Mesenchymal stem cell (in vitro differentiated cells and primary cell): ENCODE results near the gene MDM4. TPM values are rescaled to one million over a fixed set of nuclear protein-coding genes. Genes with fewer than 3 reads are reported as not detected.

Experiments used
- DNase-seq: peaks from one replicate; pipeline ENCODE4 v3.0.0-alpha.2; 2013
- H2AFZ ChIP-seq: one replicate; pipeline ENCODE4 v1.6.1; 2013; ENCODE audit warnings: low read depth, mild to moderate bottlenecking, control low read depth, inconsistent platforms, low read length, moderate library complexity
- H2AK5ac ChIP-seq: 2 replicates; pipeline ENCODE4 v1.6.1; 2013; ENCODE audit warnings: low read length, moderate library complexity, mild to moderate bottlenecking, inconsistent platforms; ENCODE audit not compliant: severe bottlenecking
- H2BK120ac ChIP-seq: one replicate; pipeline ENCODE4 v1.6.1; 2013; ENCODE audit warnings: low read depth, mild to moderate bottlenecking, inconsistent platforms, low read length, moderate library complexity
- H2BK12ac ChIP-seq, 2 experiments: one replicate each; pipeline ENCODE4 v1.6.1; 2013; ENCODE audit warnings: inconsistent platforms in 2 of 2, low read length in 2 of 2, mild to moderate bottlenecking in 2 of 2, moderate library complexity in 2 of 2, control low read depth in 1 of 2
- H2BK15ac ChIP-seq: one replicate; pipeline ENCODE4 v1.6.1; 2013; ENCODE audit warnings: mild to moderate bottlenecking, low read depth, inconsistent platforms; ENCODE audit not compliant: poor library complexity, severe bottlenecking
- H2BK5ac ChIP-seq: 2 replicates; pipeline ENCODE4 v1.6.1; 2013; ENCODE audit warnings: low read depth, mild to moderate bottlenecking, low read length, control low read depth, inconsistent platforms; ENCODE audit not compliant: poor library complexity, severe bottlenecking
- H3K14ac ChIP-seq, 2 experiments: one replicate each; pipeline ENCODE4 v1.6.1; 2013; ENCODE audit warnings: inconsistent platforms in 2 of 2, low read length in 2 of 2, control low read depth in 1 of 2, mild to moderate bottlenecking in 1 of 2, moderate library complexity in 1 of 2
- H3K18ac ChIP-seq, 2 experiments: one replicate each; pipeline ENCODE4 v1.6.1; 2013; ENCODE audit warnings: inconsistent platforms in 2 of 2, low read length in 2 of 2, control low read depth in 1 of 2, low read depth in 1 of 2, mild to moderate bottlenecking in 1 of 2
- H3K23ac ChIP-seq, 2 experiments: one replicate each; pipeline ENCODE4 v1.6.1; 2013; ENCODE audit warnings: inconsistent platforms in 2 of 2, low read length in 2 of 2, mild to moderate bottlenecking in 2 of 2, moderate library complexity in 2 of 2, control low read depth in 1 of 2
- H3K27ac ChIP-seq: 2 replicates; pipeline ENCODE4 v1.5.1; 2013; ENCODE audit warnings: mild to moderate bottlenecking, moderate library complexity, low read length, control low read depth, inconsistent platforms; ENCODE audit not compliant: poor library complexity, severe bottlenecking
- H3K27me3 ChIP-seq, 2 experiments: 2 replicates each; pipeline versions ENCODE4 v1.6.1 to v1.7.0; 2013; ENCODE audit warnings: low read length in 2 of 2, mild to moderate bottlenecking in 2 of 2, moderate library complexity in 2 of 2, control low read depth in 1 of 2, inconsistent platforms in 1 of 2; ENCODE audit not compliant: control insufficient read depth in 1 of 2, insufficient read depth in 1 of 2
- H3K36me3 ChIP-seq, 2 experiments: 2 replicates each; pipeline versions ENCODE4 v1.6.1 to v1.7.0; 2013; ENCODE audit warnings: low read length in 2 of 2, control low read depth in 1 of 2, inconsistent platforms in 1 of 2, low read depth in 1 of 2, mild to moderate bottlenecking in 1 of 2; ENCODE audit not compliant: insufficient read depth in 2 of 2, control insufficient read depth in 1 of 2
- H3K4ac ChIP-seq, 2 experiments: one replicate each; pipeline ENCODE4 v1.6.1; 2013; ENCODE audit warnings: inconsistent platforms in 2 of 2, low read length in 2 of 2, mild to moderate bottlenecking in 2 of 2, moderate library complexity in 2 of 2, control low read depth in 1 of 2, low read depth in 1 of 2
- H3K4me1 ChIP-seq: 2 replicates; pipeline ENCODE4 v1.6.1; 2013; ENCODE audit warnings: low read depth, low read length, control low read depth; ENCODE audit not compliant: control insufficient read depth, insufficient read depth
- H3K4me2 ChIP-seq: 2 replicates; pipeline ENCODE4 v1.6.1; 2013; ENCODE audit warnings: low read length, mild to moderate bottlenecking, inconsistent platforms; ENCODE audit not compliant: poor library complexity, severe bottlenecking
- H3K4me3 ChIP-seq, 2 experiments: 2 replicates each; pipeline versions ENCODE4 v1.5.1 to v1.7.0; 2013; ENCODE audit warnings: low read length in 2 of 2, mild to moderate bottlenecking in 2 of 2, control low read depth in 1 of 2, low read depth in 1 of 2; ENCODE audit not compliant: insufficient read depth in 1 of 2
- H3K79me1 ChIP-seq: replicated peaks from 2 replicates; pipeline ENCODE4 v1.6.1; 2013; ENCODE audit warnings: mild to moderate bottlenecking, control low read depth, low read length, inconsistent platforms; ENCODE audit not compliant: poor library complexity, severe bottlenecking
- H3K9ac ChIP-seq: 2 replicates; pipeline ENCODE4 v1.7.0; 2013; ENCODE audit warnings: mild to moderate bottlenecking, low read length, moderate library complexity
- H3K9me3 ChIP-seq: 2 replicates; pipeline ENCODE4 v1.7.0; 2013; ENCODE audit warnings: mild to moderate bottlenecking, low read length; ENCODE audit not compliant: control insufficient read depth
- H4K8ac ChIP-seq: one replicate; pipeline ENCODE4 v1.6.1; 2013; ENCODE audit warnings: inconsistent platforms, mild to moderate bottlenecking, low read length, moderate library complexity
- H4K91ac ChIP-seq: one replicate; pipeline ENCODE4 v1.6.1; 2013; ENCODE audit warnings: mild to moderate bottlenecking, low read length, inconsistent platforms
- WGBS: methylation state at CpG from one replicate; pipeline ENCODE4 v1.1.7; 2013; ENCODE audit warnings: mixed read lengths; 5-methylcytosine and 5-hydroxymethylcytosine counted together
- polyA plus RNA-seq, 2 experiments: library from polyadenylated mRNA; stranded (reverse); fragments of 200-250 nt; gene quantifications; one replicate each; pipeline ENCODE4 v1.2.3, GENCODE V29; 2013

Gene MDM4
- 10.6 TPM for polyA plus RNA-seq (2013, experiment 1 of 2)
- 9.5 TPM for polyA plus RNA-seq (2013, experiment 2 of 2)

- DNase-seq: peak; percentile 98
These were observed at the start of gene MDM4 for GRCh38 chr1:204516180-204516879. TSS of gene MDM4 (plus strand) at chr1:204516406. CDS start at chr1:204525519, 9,113 bp downstream.

GRCh38 chr1:204466416-204467405, 49.5 kb upstream of the MDM4 start:
- Histone ChIP-seq H4K8ac (no peak overlapping the region), H3K4me3 (no peak overlapping the region), H2BK12ac (no peak overlapping the region), H3K23ac (no peak overlapping the region), H3K9me3 (no peaks in the 10 kb centered on the region), H2BK120ac (no peak overlapping the region), H3K27ac (no peak overlapping the region), H2BK15ac (no peak overlapping the region), H2AFZ (no peak overlapping the region), H3K18ac (no peak overlapping the region), H3K36me3 (peaks cover 0 to 15% of the 10 kb centered on the region in 2 experiments), H3K14ac (no peak overlapping the region), H3K4me2 (no peak overlapping the region), H3K4me1 (no peaks in the 10 kb centered on the region), H3K79me1 (no peaks in the 10 kb centered on the region), H2BK5ac (no peak overlapping the region), H2AK5ac (no peak overlapping the region), H3K27me3 (peaks cover 0 to 31% of the 10 kb centered on the region in 2 experiments), H3K9ac (no peak overlapping the region), H3K4ac (no peak overlapping the region), H4K91ac (no peak overlapping the region)
- no peak for DNase-seq
- 90% methylated on average over 16 of the region's 17 CpGs for WGBS

More at GRCh38 chr1:204516180-204516879, at the start of gene MDM4:
- Histone ChIP-seq H3K27ac (peak within 1 kb of the TSS; percentile 76), H3K4me1 (peaks cover 14% of the 10 kb centered on the region), H3K9me3 (no peaks in the 10 kb centered on the region), H2BK15ac (peak within 1 kb of the TSS; percentile 71), H2AK5ac (no peak within 1 kb of the TSS), H3K9ac (peak within 1 kb of the TSS; percentile 99), H3K4me2 (peak within 1 kb of the TSS; percentile 60), H4K8ac (peak within 1 kb of the TSS; percentile 95), H2AFZ (peak within 1 kb of the TSS; percentile 92), H3K79me1 (peaks cover 3% of the 10 kb centered on the region), H3K4ac (peak within 1 kb of the TSS; percentile 29 to 94), H3K27me3 (no peaks in the 10 kb centered on the region), H3K36me3 (peaks cover 12% of the 10 kb centered on the region in 2 experiments), H2BK12ac (no peak within 1 kb of the TSS), H4K91ac (peak within 1 kb of the TSS; percentile 79), H3K4me3 (peak within 1 kb of the TSS; percentile 80 to 100), H3K14ac (peak within 1 kb of the TSS; percentile 47 to 92), H3K23ac (peak within 1 kb of the TSS in 1 of 2 experiments; percentile 51), H3K18ac (peak within 1 kb of the TSS; percentile 89 to 98), H2BK5ac (peak within 1 kb of the TSS; percentile 86), H2BK120ac (peak within 1 kb of the TSS; percentile 80)
- WGBS: under 1% methylated on average over 43 of the region's 43 CpGs

- H2BK12ac ChIP-seq: no peak overlapping the region
- no peak overlapping the region for H3K4ac ChIP-seq
- H3K4me1 ChIP-seq: no peaks in the 10 kb centered on the region
- H3K4me3 ChIP-seq: no peak overlapping the region
- H2BK15ac ChIP-seq: no peak overlapping the region
- H2AK5ac ChIP-seq: no peak overlapping the region
- H2AFZ ChIP-seq: no peak overlapping the region
- no peak overlapping the region for H3K27ac ChIP-seq
- no peak overlapping the region for H2BK120ac ChIP-seq
- peaks cover 0 to 31% of the 10 kb centered on the region in 2 experiments for H3K27me3 ChIP-seq
- no peak overlapping the region for H2BK5ac ChIP-seq
- no peak overlapping the region for H3K14ac ChIP-seq
- no peak overlapping the region for H4K91ac ChIP-seq
- no peak overlapping the region for H3K9ac ChIP-seq
- H3K4me2 ChIP-seq: no peak overlapping the region
- no peak overlapping the region for H3K23ac ChIP-seq
- no peak overlapping the region for H4K8ac ChIP-seq
- H3K36me3 ChIP-seq: peaks cover 0 to 12% of the 10 kb centered on the region in 2 experiments
- 94% methylated on average over 10 of the region's 10 CpGs for WGBS
- H3K18ac ChIP-seq: no peak overlapping the region
- H3K79me1 ChIP-seq: no peaks in the 10 kb centered on the region
- H3K9me3 ChIP-seq: no peaks in the 10 kb centered on the region
- DNase-seq: no peak
These were observed 48.0 kb upstream of the MDM4 start for GRCh38 chr1:204468206-204468605.
